Superior temporal gyrus (tissue), 1 donor: ENCODE measurements around the gene EHHADH.

Experiments
- DNase-seq: peaks from one replicate; pipeline ENCODE4 v3.0.0-alpha.2; 2016; ENCODE audit errors: extremely low spot score

The EHHADH gene

DNA sequence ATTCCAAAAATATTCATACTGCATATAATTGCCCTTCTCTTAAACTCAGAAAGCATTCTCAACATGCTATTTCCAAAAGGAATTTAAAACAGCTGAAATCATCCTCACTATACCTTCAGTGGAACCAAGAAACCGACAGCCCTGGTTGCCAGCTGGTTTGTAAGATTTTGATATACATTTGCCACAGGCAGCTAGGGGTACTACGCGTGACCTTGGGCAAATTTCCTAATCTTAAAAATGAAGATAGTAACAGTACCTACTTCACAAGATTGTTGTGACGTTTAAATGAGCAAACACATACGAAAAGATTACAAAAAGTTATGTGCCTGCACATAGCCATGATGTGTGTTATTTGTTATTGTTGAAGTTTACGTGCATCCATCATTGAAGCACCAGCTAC, 108.3 kb downstream of the EHHADH start:
- no peak for DNase-seq

DNA sequence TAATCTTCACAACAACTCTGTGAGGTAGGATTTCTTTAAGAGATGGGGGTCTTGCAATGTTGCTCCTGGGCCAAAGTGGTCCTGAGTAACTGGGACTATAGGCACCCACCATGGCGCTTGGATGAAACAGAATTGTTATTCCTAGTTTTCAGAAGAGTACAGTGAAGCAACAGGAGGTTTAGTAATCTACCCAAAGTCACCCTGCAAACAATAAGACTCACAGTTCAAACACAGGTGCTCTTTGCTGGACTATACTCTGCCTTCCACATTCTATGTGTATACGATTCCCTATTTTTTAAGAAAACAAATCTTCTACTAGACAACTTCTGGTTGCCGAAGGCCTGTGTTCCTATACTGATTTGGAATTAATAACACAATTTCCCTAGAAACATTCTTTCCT, 109.1 kb downstream of the EHHADH start:
- DNase-seq: no peak
